Measurements from ENCODE around the gene DENND4C.

DNA sequence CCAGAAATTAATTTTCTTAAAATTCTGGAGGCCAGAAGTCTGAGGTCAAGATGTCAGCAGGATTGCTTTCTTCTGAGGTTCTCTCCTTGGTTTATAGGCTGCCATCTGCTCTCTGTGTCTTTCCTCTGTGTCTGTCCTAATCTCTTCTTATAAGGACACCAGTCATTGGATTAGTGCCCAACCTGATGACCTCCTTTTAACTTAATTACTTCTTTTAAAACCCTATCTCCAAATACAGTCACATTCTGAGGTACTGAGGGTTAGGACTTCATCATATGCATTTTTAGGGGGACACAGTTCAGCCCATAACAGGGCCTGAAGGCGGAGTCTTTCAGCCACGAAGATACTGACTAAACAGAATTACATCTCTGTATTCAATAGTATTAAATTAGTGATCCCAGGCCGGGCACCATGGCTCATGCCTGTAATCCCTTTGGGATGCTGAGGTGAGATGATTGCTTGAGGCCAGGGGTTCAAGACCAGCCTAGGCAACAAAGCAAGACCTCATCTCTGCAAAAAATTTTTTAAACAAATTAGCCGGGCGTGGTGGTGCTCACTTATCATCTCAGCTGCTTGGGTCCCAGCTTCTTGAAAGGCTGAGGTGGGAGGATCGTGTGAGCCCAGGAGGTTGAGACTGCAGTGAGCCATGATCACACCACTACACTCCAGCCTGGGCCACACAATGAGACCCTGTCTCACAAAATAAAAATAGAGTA lies 155.5 kb downstream of the DENND4C start:
- TF ChIP-seq CTCF (conservative IDR thresholded peaks at IDR 0.05; ENCODE audit: low read length) (no peak), EZH2phosphoT487 (IDR thresholded peaks at IDR 0.05; ENCODE audit: borderline replicate concordance, low read depth, low read length) (no peak)
